ENCODE results near the gene JAGN1.
"Not testable (repeated sequence)": the region's sequence is repeated elsewhere in the genome, so short reads cannot be mapped to it uniquely, and the experiment has no call there.

The JAGN1 gene

DNA sequence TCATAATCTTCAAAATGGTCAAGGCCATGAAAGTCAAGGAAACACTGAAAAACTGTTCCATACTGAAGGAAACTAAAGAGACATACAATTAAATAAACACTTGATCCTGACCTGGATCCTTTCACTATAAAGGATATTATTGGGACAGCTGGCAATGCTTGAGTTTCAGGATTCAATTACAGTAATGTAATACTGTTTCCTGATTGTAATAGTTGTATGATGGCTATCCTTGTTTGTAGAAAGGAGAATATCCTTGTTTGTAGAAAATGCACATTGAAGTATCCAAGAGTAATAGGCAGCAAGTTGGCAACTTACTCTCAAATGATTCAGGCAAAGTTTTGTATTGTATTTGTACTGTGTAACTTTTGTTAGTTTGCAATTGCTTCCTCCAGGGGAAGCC is 15.0 kb upstream of the JAGN1 start:
- Histone ChIP-seq H3K27me3 (ENCODE audit: low read length) (no peaks in the 10 kb centered on the region), H4K20me1 (ENCODE audit: low read depth, low read length) (no peaks in the 10 kb centered on the region), H2AFZ (ENCODE audit: low read depth, low read length, severe bottlenecking) (no peak overlapping the region), H3K79me2 (ENCODE audit: insufficient read depth, low read length) (no peaks in the 10 kb centered on the region), H3K9me3 (ENCODE audit: insufficient read depth, low read length) (no peaks in the 10 kb centered on the region), H3K9me2 (replicated peaks; ENCODE audit: insufficient read depth, low read length) (no peaks in the 10 kb centered on the region), H3K36me3 (ENCODE audit: low read length) (no peaks in the 10 kb centered on the region), H3F3A (ENCODE audit: insufficient read depth) (no peaks in the 10 kb centered on the region), H3K4me3 (ENCODE audit: insufficient read depth, low read length, poor library complexity, severe bottlenecking) (no peak overlapping the region), H3K9ac (ENCODE audit: low read length) (no peak overlapping the region), H3K27ac (ENCODE audit: low read depth, low read length) (no peak overlapping the region), H3K4me2 (ENCODE audit: low read depth, low read length, poor library complexity, severe bottlenecking) (no peak overlapping the region)
- TF ChIP-seq CTCF (IDR thresholded peaks at IDR 0.05; ENCODE audit: insufficient read depth, low read length, poor library complexity, severe bottlenecking) (no peak), EZH2phosphoT487 (conservative IDR thresholded peaks at IDR 0.05; ENCODE audit: low read length) (no peak)

- H3K4me2 ChIP-seq (ENCODE audit: low read depth, low read length, poor library complexity, severe bottlenecking); H3K27me3 ChIP-seq (ENCODE audit: low read length); H4K20me1 ChIP-seq (ENCODE audit: low read depth, low read length); H3K9me2 ChIP-seq (replicated peaks; ENCODE audit: insufficient read depth, low read length); H3K9me3 ChIP-seq (ENCODE audit: insufficient read depth, low read length); H3K27ac ChIP-seq (ENCODE audit: low read depth, low read length); H2AFZ ChIP-seq (ENCODE audit: low read depth, low read length, severe bottlenecking); H3K36me3 ChIP-seq (ENCODE audit: low read length); H3K9ac ChIP-seq (ENCODE audit: low read length); H3K79me2 ChIP-seq (ENCODE audit: insufficient read depth, low read length); H3F3A ChIP-seq (ENCODE audit: insufficient read depth); H3K4me3 ChIP-seq (ENCODE audit: insufficient read depth, low read length, poor library complexity, severe bottlenecking): not testable (repeated sequence)
Measured at GRCh38 chr3:9876255-9876654, 14.2 kb upstream of the JAGN1 start.

- TF ChIP-seq EZH2phosphoT487 (conservative IDR thresholded peaks at IDR 0.05; ENCODE audit: low read length) (no peak), CTCF (IDR thresholded peaks at IDR 0.05; ENCODE audit: insufficient read depth, low read length, poor library complexity, severe bottlenecking) (no peak)
- no peaks in the 10 kb centered on the region for H3K9me2 ChIP-seq (replicated peaks; ENCODE audit: insufficient read depth, low read length)
- H2AFZ ChIP-seq (ENCODE audit: low read depth, low read length, severe bottlenecking): no peak overlapping the region
- H3K27ac ChIP-seq (ENCODE audit: low read depth, low read length): no peak overlapping the region
- no peak overlapping the region for H3K9ac ChIP-seq (ENCODE audit: low read length)
- H3K79me2 ChIP-seq (ENCODE audit: insufficient read depth, low read length): no peaks in the 10 kb centered on the region
- H3K36me3 ChIP-seq (ENCODE audit: low read length): no peaks in the 10 kb centered on the region
- no peak overlapping the region for H3K4me3 ChIP-seq (ENCODE audit: insufficient read depth, low read length, poor library complexity, severe bottlenecking)
- no peaks in the 10 kb centered on the region for H3K27me3 ChIP-seq (ENCODE audit: low read length)
- no peaks in the 10 kb centered on the region for H3K9me3 ChIP-seq (ENCODE audit: insufficient read depth, low read length)
- H3F3A ChIP-seq (ENCODE audit: insufficient read depth): no peaks in the 10 kb centered on the region
- no peak overlapping the region for H3K4me2 ChIP-seq (ENCODE audit: low read depth, low read length, poor library complexity, severe bottlenecking)
- no peaks in the 10 kb centered on the region for H4K20me1 ChIP-seq (ENCODE audit: low read depth, low read length)
Measured at GRCh38 chr3:9876991-9877390, 13.4 kb upstream of the JAGN1 start.

- Histone ChIP-seq H3K27ac (ENCODE audit: low read depth, low read length) (no peak overlapping the region), H2AFZ (ENCODE audit: low read depth, low read length, severe bottlenecking) (no peak overlapping the region), H4K20me1 (ENCODE audit: low read depth, low read length) (no peaks in the 10 kb centered on the region), H3K79me2 (ENCODE audit: insufficient read depth, low read length) (no peaks in the 10 kb centered on the region), H3K36me3 (ENCODE audit: low read length) (no peaks in the 10 kb centered on the region), H3K9ac (ENCODE audit: low read length) (no peak overlapping the region), H3K9me2 (replicated peaks; ENCODE audit: insufficient read depth, low read length) (no peaks in the 10 kb centered on the region), H3K9me3 (ENCODE audit: insufficient read depth, low read length) (no peaks in the 10 kb centered on the region), H3K27me3 (ENCODE audit: low read length) (no peaks in the 10 kb centered on the region), H3F3A (ENCODE audit: insufficient read depth) (no peaks in the 10 kb centered on the region), H3K4me2 (ENCODE audit: low read depth, low read length, poor library complexity, severe bottlenecking) (no peak overlapping the region), H3K4me3 (ENCODE audit: insufficient read depth, low read length, poor library complexity, severe bottlenecking) (no peak overlapping the region)
- TF ChIP-seq EZH2phosphoT487 (conservative IDR thresholded peaks at IDR 0.05; ENCODE audit: low read length): no peak
- TF ChIP-seq CTCF (IDR thresholded peaks at IDR 0.05; ENCODE audit: insufficient read depth, low read length, poor library complexity, severe bottlenecking): no peak
Measured at GRCh38 chr3:9878700-9879099, 11.7 kb upstream of the JAGN1 start.
